Measurements from ENCODE around the gene FEN1. TPM values are rescaled to one million over a fixed set of nuclear protein-coding genes. Genes with fewer than 3 reads are reported as not detected.

The FEN1 gene
- total and polyA plus RNA-seq, 2 of the 8 experiments (the other 6 are each of a cell fraction or from before 2014, with no cell fraction given) = 52.6 to 86.1 TPM

DNA sequence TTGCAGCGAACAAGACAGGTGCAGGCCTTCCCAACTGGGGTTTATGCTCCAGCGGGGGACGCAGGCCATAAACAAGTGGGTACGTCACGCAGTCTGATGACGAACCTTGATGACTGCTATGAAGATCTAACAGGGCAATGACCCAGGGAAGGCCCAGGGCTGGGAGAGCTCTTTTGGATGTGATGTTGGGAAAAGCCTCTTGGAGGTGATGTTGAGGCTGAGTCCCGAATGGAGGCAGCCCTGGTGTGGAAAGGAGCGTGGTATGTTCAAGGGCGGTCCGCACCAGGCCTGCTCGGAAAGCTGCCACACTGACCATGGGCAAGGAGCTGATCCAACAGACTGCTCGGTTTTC, 41.2 kb downstream of the FEN1 start:
- Histone ChIP-seq H3K79me2 (ENCODE audit: control insufficient read depth in 1 of 2, insufficient read depth in 2 of 2, low read length in 2 of 2) (peaks cover 29 to 87% of the 10 kb centered on the region in 2 experiments), H2BK12ac (ENCODE audit: low read depth, low read length) (peak overlapping the region; percentile 78; the same call in 1 of the 2 replicates), H3K9ac (replicated peaks in 1 of 4; ENCODE audit: extremely low read depth in 1 of 4, low read depth in 3 of 4, low read length in 3 of 4) (peak overlapping the region in 1 of 4 experiments; percentile 4; a peak in 2 of 7 replicates), H2BK15ac (ENCODE audit: low read length) (peak overlapping the region; percentile 96; the same call in 1 of the 2 replicates), H2BK5ac (ENCODE audit: low read depth, low read length) (peak overlapping the region; percentile 80), H4K20me1 (replicated peaks in 1 of 2; ENCODE audit: control insufficient read depth in 1 of 2, insufficient read depth in 2 of 2, low read length in 2 of 2) (peaks cover 21 to 47% of the 10 kb centered on the region in 2 experiments), H3K18ac (ENCODE audit: extremely low read depth, low read length) (peak overlapping the region; percentile 85; the same call in 1 of the 2 replicates), H3K23ac (ENCODE audit: insufficient read length) (no peak overlapping the region), H3K4me3 (ENCODE audit: extremely low read depth in 1 of 4, insufficient read depth in 2 of 4, low read depth in 3 of 4, low read length in 4 of 4) (no peak overlapping the region), H3K9me3 (ENCODE audit: insufficient read depth in 2 of 2, low read depth in 1 of 2, low read length in 1 of 2) (no peaks in the 10 kb centered on the region), H2AFZ (ENCODE audit: low read length) (no peak overlapping the region), H4K5ac (ENCODE audit: insufficient read length, low read depth, low read length) (no peak overlapping the region), H3K4ac (replicated peaks; ENCODE audit: insufficient read length, low read depth, low read length) (no peak overlapping the region), H3K79me1 (ENCODE audit: low read depth, low read length) (peaks cover 25% of the 10 kb centered on the region), H3K27ac (ENCODE audit: low read depth, low read length) (peak overlapping the region; percentile 73; the same call in 1 of the 2 replicates), H3K27me3 (replicated peaks in 1 of 4; ENCODE audit: control insufficient read depth in 3 of 4, extremely low read depth in 1 of 4, insufficient read depth in 3 of 4, low read length in 3 of 4) (no peaks in the 10 kb centered on the region), H3K4me1 (replicated peaks in 1 of 4; ENCODE audit: control insufficient read depth in 3 of 4, insufficient read depth in 4 of 4, low read length in 3 of 4) (peaks cover 11 to 48% (median 28%) of the 10 kb centered on the region in 4 experiments), H3K36me3 (ENCODE audit: control insufficient read depth in 2 of 4, insufficient read depth in 4 of 4, low read length in 3 of 4) (peaks cover 6 to 24% (median 12%) of the 10 kb centered on the region in 4 experiments; a peak in 7 of 8 replicates), H3K56ac (replicated peaks; ENCODE audit: insufficient read length, low read depth, low read length) (no peak overlapping the region), H4K91ac (replicated peaks; ENCODE audit: insufficient read length, low read length) (peak overlapping the region; percentile 26), H3K23me2 (ENCODE audit: low read depth, low read length) (peaks cover 7% of the 10 kb centered on the region), H3K4me2 (ENCODE audit: insufficient read depth in 1 of 2, low read depth in 2 of 2, low read length in 2 of 2) (peak overlapping the region; percentile 26 to 46; a peak in 2 of 4 replicates), H2BK120ac (replicated peaks; ENCODE audit: low read depth, low read length) (no peak overlapping the region), H3K14ac (ENCODE audit: insufficient read length) (no peak overlapping the region), H2AK5ac (ENCODE audit: low read depth, low read length) (peak overlapping the region; percentile 82), H4K8ac (ENCODE audit: extremely low read depth, insufficient read depth, low read length) (no peak overlapping the region), H2BK20ac (ENCODE audit: low read length) (0 out of 2 replicates have a peak overlapping the region, but pooled peaks have one; percentile 52)
- ChIA-PET CTCF (ENCODE audit: partially characterized antibody) (interaction anchor here (0.8 to 1.8 kb wide), 8 partner anchors 12 to 248 kb away, joined by 3 to 15 read pairs (median 4); partner anchors contain the start of gene FADS1), POLR2A (ENCODE audit: partially characterized antibody) (interaction anchor here (0.7 to 3.0 kb wide), 13 partner anchors 11 to 89 kb away, joined by 3 to 28 read pairs (median 5); partner anchors contain the start of genes FADS1, FEN1 and TMEM258)
- WGBS, 2 experiments (ENCODE audit: extremely low coverage in 1 of 2, insufficient coverage in 1 of 2, insufficient read length in 1 of 2, insufficient replicate concordance in 2 of 2, low coverage in 1 of 2, low lambda C conversion rate in 2 of 2, missing lambda C conversion rate in 1 of 2) = 91% methylated on average over 12 of the region's 12 CpGs; no CpG with 5 or more reads in 1 of the 2 experiments
- no peak for DNase-seq (ENCODE audit: low read depth in 1 of 2, low spot score in 2 of 2)
- FAIRE-seq = no peak
- no peak for TF ChIP-seq JUND (IDR thresholded peaks at IDR 0.05; ENCODE audit: low read length)
- TF ChIP-seq, protein P1, sequence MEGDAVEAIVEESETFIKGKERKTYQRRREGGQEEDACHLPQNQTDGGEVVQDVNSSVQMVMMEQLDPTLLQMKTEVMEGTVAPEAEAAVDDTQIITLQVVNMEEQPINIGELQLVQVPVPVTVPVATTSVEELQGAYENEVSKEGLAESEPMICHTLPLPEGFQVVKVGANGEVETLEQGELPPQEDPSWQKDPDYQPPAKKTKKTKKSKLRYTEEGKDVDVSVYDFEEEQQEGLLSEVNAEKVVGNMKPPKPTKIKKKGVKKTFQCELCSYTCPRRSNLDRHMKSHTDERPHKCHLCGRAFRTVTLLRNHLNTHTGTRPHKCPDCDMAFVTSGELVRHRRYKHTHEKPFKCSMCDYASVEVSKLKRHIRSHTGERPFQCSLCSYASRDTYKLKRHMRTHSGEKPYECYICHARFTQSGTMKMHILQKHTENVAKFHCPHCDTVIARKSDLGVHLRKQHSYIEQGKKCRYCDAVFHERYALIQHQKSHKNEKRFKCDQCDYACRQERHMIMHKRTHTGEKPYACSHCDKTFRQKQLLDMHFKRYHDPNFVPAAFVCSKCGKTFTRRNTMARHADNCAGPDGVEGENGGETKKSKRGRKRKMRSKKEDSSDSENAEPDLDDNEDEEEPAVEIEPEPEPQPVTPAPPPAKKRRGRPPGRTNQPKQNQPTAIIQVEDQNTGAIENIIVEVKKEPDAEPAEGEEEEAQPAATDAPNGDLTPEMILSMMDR (IDR thresholded peaks at IDR 0.05; ENCODE audit: control extremely low read depth in 1 of 3, insufficient read depth in 1 of 3, low read depth in 1 of 3, low read length in 3 of 3) = peak in 1 of 3 experiments; percentile 21; a peak in 1 of 4 replicates
- no peak for TF ChIP-seq SP2 (IDR thresholded peaks at IDR 0.05; ENCODE audit: low read length)
- TF ChIP-seq TEAD4 (IDR thresholded peaks at IDR 0.05; ENCODE audit: low read depth, low read length) = no peak
- TF ChIP-seq KDM1A (IDR thresholded peaks at IDR 0.05; ENCODE audit: borderline replicate concordance, low read length) = no peak
- TF ChIP-seq RAD21 (IDR thresholded peaks at IDR 0.05 in 1 of 2, conservative IDR thresholded peaks at IDR 0.05 in 1 of 2; ENCODE audit: low read depth in 2 of 2, low read length in 2 of 2) = peak in 1 of 2 experiments; percentile 20; a peak in 1 of 4 replicates
- TF ChIP-seq FOSL1 (IDR thresholded peaks at IDR 0.05; ENCODE audit: insufficient read depth, low read depth, low read length) = no peak
- 0 out of 3 replicates have a peak, but pooled peaks of 1 of the 2 experiments have one; percentile 9 for TF ChIP-seq POLR2A (IDR thresholded peaks at IDR 0.05; ENCODE audit: control extremely low read depth in 1 of 2, low read depth in 2 of 2, low read length in 2 of 2)
- 0 out of 2 replicates have a peak, but pooled peaks have one; percentile 4 for TF ChIP-seq POLR2AphosphoS5 (IDR thresholded peaks at IDR 0.05; ENCODE audit: low read depth, low read length)
- TF ChIP-seq RNF2 (IDR thresholded peaks at IDR 0.05; ENCODE audit: borderline replicate concordance, low read depth, low read length, missing control alignments, poor library complexity, severe bottlenecking) = no peak
